Trophoblast cell (in vitro differentiated cells and primary cell): ENCODE measurements around the gene ANKMY2.
A peak's percentile ranks its signal among the peaks of the same experiment; 100 is the strongest.

ENCODE experiments used
- DNase-seq, 2 donors: peaks; one replicate each; pipeline ENCODE4 v3.0.0-alpha.2; 2016
- H2AFZ ChIP-seq: 2 replicates; pipeline ENCODE4 v1.6.1; 2013; ENCODE audit warnings: low read length, moderate library complexity, mild to moderate bottlenecking; ENCODE audit not compliant: insufficient read depth, poor library complexity
- H2AK5ac ChIP-seq: 2 replicates; pipeline ENCODE4 v1.6.1; 2013; ENCODE audit warnings: mild to moderate bottlenecking, low read length
- H2BK120ac ChIP-seq: 2 replicates; pipeline ENCODE4 v1.6.1; 2013; ENCODE audit warnings: low read length, mild to moderate bottlenecking, moderate library complexity; ENCODE audit not compliant: insufficient read depth, poor library complexity
- H2BK12ac ChIP-seq: 2 replicates; pipeline ENCODE4 v1.6.1; 2013; ENCODE audit warnings: mild to moderate bottlenecking, low read length, moderate library complexity
- H2BK5ac ChIP-seq: 2 replicates; pipeline ENCODE4 v1.6.1; 2013; ENCODE audit warnings: low read length, low read depth, moderate library complexity, mild to moderate bottlenecking; ENCODE audit not compliant: poor library complexity
- H3K14ac ChIP-seq: 2 replicates; pipeline ENCODE4 v1.6.1; 2013; ENCODE audit warnings: mild to moderate bottlenecking, low read length
- H3K18ac ChIP-seq: 2 replicates; pipeline ENCODE4 v1.6.1; 2013; ENCODE audit warnings: mild to moderate bottlenecking, low read length
- H3K23ac ChIP-seq: 2 replicates; pipeline ENCODE4 v1.6.1; 2013; ENCODE audit warnings: low read length
- H3K27ac ChIP-seq: 2 replicates; pipeline ENCODE4 v1.5.1; 2013; ENCODE audit warnings: low read depth, mild to moderate bottlenecking, inconsistent platforms, low read length, moderate library complexity
- H3K27me3 ChIP-seq: 2 replicates; pipeline ENCODE4 v1.6.1; 2013; ENCODE audit warnings: inconsistent platforms, mild to moderate bottlenecking, low read length, moderate library complexity; ENCODE audit not compliant: insufficient read depth
- H3K36me3 ChIP-seq, 2 experiments: 1 replicate in 1 of 2; 2 replicates in 1 of 2; pipeline ENCODE4 v1.6.1; 2013; ENCODE audit warnings: low read length in 2 of 2, mild to moderate bottlenecking in 2 of 2, moderate library complexity in 1 of 2; ENCODE audit not compliant: insufficient read depth in 2 of 2, control insufficient read depth in 1 of 2
- H3K4ac ChIP-seq: 2 replicates; pipeline ENCODE4 v1.6.1; 2013; ENCODE audit warnings: low read depth, mild to moderate bottlenecking, low read length, moderate library complexity
- H3K4me1 ChIP-seq, 2 experiments: 1 replicate in 1 of 2; 2 replicates in 1 of 2; pipeline ENCODE4 v1.6.1; 2013; ENCODE audit warnings: low read length in 2 of 2, mild to moderate bottlenecking in 2 of 2, moderate library complexity in 1 of 2; ENCODE audit not compliant: insufficient read depth in 2 of 2, control insufficient read depth in 1 of 2
- H3K4me2 ChIP-seq: 2 replicates; pipeline ENCODE4 v1.6.1; 2013; ENCODE audit warnings: inconsistent platforms, mild to moderate bottlenecking, low read length, moderate library complexity
- H3K4me3 ChIP-seq: 2 replicates; pipeline ENCODE4 v1.5.1; 2013; ENCODE audit warnings: mild to moderate bottlenecking, low read depth, low read length, inconsistent platforms
- H3K79me1 ChIP-seq: one replicate; pipeline ENCODE4 v1.6.1; 2013; ENCODE audit warnings: low read length
- H3K79me2 ChIP-seq: 2 replicates; pipeline ENCODE4 v1.6.1; 2013; ENCODE audit warnings: low read length, mild to moderate bottlenecking; ENCODE audit not compliant: control insufficient read depth, insufficient read depth, poor library complexity
- H3K9ac ChIP-seq: 2 replicates; pipeline ENCODE4 v1.6.1; 2013; ENCODE audit warnings: mild to moderate bottlenecking, low read length
- H3K9me3 ChIP-seq: 2 replicates; pipeline ENCODE4 v1.6.1; 2013; ENCODE audit warnings: low read depth, mild to moderate bottlenecking, control low read depth, inconsistent platforms, low read length; ENCODE audit not compliant: insufficient read depth
- H4K12ac ChIP-seq: 2 replicates; pipeline ENCODE4 v1.6.1; 2013; ENCODE audit warnings: low read depth, mild to moderate bottlenecking, low read length, moderate library complexity
- H4K8ac ChIP-seq: 2 replicates; pipeline ENCODE4 v1.6.1; 2013; ENCODE audit warnings: low read depth, mild to moderate bottlenecking, low read length, moderate library complexity
- H4K91ac ChIP-seq: one replicate; pipeline ENCODE4 v1.6.1; 2013; ENCODE audit warnings: low read depth, mild to moderate bottlenecking, low read length, moderate library complexity
- WGBS: extraction: QIAGEN DNeasy Blood & Tissue Kit; methylation state at CpG from one replicate; pipeline ENCODE4 v1.1.7; 2013; ENCODE audit warnings: missing lambda C conversion rate; ENCODE audit not compliant: insufficient read length, insufficient coverage; ENCODE audit errors: extremely low coverage; 5-methylcytosine and 5-hydroxymethylcytosine counted together

Gene ANKMY2

DNA sequence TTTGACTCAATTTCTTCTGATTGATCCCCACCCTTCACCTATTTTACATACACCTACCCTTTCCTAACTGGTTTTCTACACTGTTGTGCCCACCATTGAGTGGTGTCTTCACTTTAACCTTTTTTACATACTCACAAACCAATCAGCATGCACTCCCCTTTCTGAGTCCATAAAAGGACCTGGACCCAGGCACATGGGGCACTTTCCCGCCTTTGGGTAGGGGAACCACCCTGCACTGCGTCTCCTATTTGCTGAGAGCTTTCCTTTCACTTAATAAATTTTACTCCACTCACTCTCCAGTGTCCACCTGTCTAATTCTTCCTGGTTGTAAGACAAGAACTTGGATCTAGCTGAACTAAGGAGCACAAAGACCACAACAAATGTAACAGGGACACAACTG, 33.8 kb downstream of the ANKMY2 start:
- H3K23ac ChIP-seq: no peak overlapping the region
- no peak overlapping the region for H4K8ac ChIP-seq
- WGBS: no CpG with 5 or more reads among the region's 2 CpGs
- no peak for DNase-seq
- H3K18ac ChIP-seq: no peak overlapping the region
- no peak overlapping the region for H3K27ac ChIP-seq
- H3K9ac ChIP-seq: no peak overlapping the region
- H3K9me3 ChIP-seq: peaks cover 3% of the 10 kb centered on the region
- H3K79me1 ChIP-seq: no peaks in the 10 kb centered on the region
- H3K4ac ChIP-seq: no peak overlapping the region
- H3K14ac ChIP-seq: no peak overlapping the region
- H3K27me3 ChIP-seq: no peaks in the 10 kb centered on the region
- H2BK12ac ChIP-seq: no peak overlapping the region
- H2AFZ ChIP-seq: no peak overlapping the region
- H3K4me2 ChIP-seq: no peak overlapping the region
- no peak overlapping the region for H2BK120ac ChIP-seq
- no peak overlapping the region for H4K91ac ChIP-seq
- no peaks in the 10 kb centered on the region for H3K79me2 ChIP-seq
- peaks cover 11 to 14% of the 10 kb centered on the region in 2 experiments for H3K36me3 ChIP-seq
- H3K4me1 ChIP-seq: peaks cover 0 to 2% of the 10 kb centered on the region in 2 experiments
- no peak overlapping the region for H2AK5ac ChIP-seq
- H3K4me3 ChIP-seq: no peak overlapping the region
- H4K12ac ChIP-seq: no peak overlapping the region
- no peak overlapping the region for H2BK5ac ChIP-seq

DNA sequence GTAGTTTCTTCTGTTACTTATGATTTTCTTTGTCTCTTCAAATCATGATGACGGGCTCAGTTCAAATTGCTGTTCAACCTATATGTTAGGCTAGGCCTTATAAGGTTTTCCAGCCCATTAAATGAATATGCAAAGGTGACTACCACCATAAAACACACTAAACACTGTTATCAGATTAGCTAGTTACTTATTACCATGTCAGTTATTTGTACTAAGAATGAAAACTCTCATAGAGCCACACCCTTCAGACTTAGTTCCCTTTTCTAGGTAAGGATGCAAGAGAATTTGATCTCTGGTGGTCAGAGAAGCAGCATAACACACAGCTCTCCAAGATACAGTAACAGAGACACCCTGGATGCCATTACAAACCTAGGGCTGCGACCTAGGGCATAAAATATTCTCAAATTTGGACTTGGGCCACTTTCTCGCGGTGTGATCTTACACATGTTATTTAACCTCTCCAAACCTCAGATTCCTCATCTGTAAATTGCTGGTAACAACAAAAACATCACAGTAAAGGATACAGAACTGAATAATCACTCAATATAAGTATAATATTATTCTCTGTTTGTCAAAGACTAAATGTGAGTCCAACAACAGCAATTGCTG, 35.6 kb downstream of the ANKMY2 start:
- Histone ChIP-seq H3K4me3 (no peak overlapping the region), H3K79me2 (no peaks in the 10 kb centered on the region), H4K12ac (no peak overlapping the region), H3K4me1 (peaks cover 0 to 2% of the 10 kb centered on the region in 2 experiments), H2BK120ac (no peak overlapping the region), H4K91ac (no peak overlapping the region), H3K18ac (no peak overlapping the region), H3K4ac (no peak overlapping the region), H3K36me3 (peaks cover 7 to 9% of the 10 kb centered on the region in 2 experiments), H2AK5ac (no peak overlapping the region), H3K9ac (no peak overlapping the region), H3K9me3 (no peaks in the 10 kb centered on the region), H3K27ac (no peak overlapping the region), H3K79me1 (no peaks in the 10 kb centered on the region), H3K4me2 (no peak overlapping the region), H3K14ac (no peak overlapping the region), H4K8ac (no peak overlapping the region), H2BK5ac (no peak overlapping the region), H3K23ac (no peak overlapping the region), H3K27me3 (no peaks in the 10 kb centered on the region), H2BK12ac (no peak overlapping the region), H2AFZ (no peak overlapping the region)
- DNase-seq: no peak
- no CpG with 5 or more reads among the region's 4 CpGs for whole genome bisulfite sequencing

DNA sequence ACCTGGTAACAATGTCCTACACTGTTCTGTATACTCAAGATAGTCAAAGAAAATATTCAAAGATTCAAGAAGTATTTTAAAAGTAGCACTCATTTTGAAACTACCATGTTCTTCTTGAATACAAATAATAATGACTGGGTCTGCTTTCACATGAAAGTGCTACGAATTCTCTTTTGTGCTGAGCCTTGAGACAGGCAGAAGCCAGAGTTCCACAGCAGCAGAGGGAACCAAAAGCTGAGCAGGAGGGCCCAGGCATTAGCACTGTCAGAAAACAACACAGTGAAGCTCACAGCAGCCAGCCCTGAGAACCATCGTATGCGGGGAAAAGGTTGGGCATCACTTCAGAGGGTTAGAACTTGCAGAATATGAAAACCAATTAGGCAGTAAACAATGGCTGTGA, 38.9 kb downstream of the ANKMY2 start:
- H3K4me1 ChIP-seq: peaks cover 0 to 2% of the 10 kb centered on the region in 2 experiments
- H2BK120ac ChIP-seq: no peak overlapping the region
- no peak overlapping the region for H3K14ac ChIP-seq
- no peak overlapping the region for H2AK5ac ChIP-seq
- peaks cover 10 to 13% of the 10 kb centered on the region in 2 experiments for H3K36me3 ChIP-seq
- H2BK12ac ChIP-seq: no peak overlapping the region
- no peak overlapping the region for H2AFZ ChIP-seq
- no peak overlapping the region for H3K4me3 ChIP-seq
- H3K4me2 ChIP-seq: no peak overlapping the region
- H4K12ac ChIP-seq: no peak overlapping the region
- no peak overlapping the region for H3K18ac ChIP-seq
- no peak overlapping the region for H3K4ac ChIP-seq
- DNase-seq: no peak
- no peak overlapping the region for H2BK5ac ChIP-seq
- H4K91ac ChIP-seq: no peak overlapping the region
- no peak overlapping the region for H4K8ac ChIP-seq
- no peak overlapping the region for H3K23ac ChIP-seq
- H3K9ac ChIP-seq: no peak overlapping the region
- no peak overlapping the region for H3K27ac ChIP-seq
- no peaks in the 10 kb centered on the region for H3K27me3 ChIP-seq
- H3K79me2 ChIP-seq: no peaks in the 10 kb centered on the region
- H3K79me1 ChIP-seq: no peaks in the 10 kb centered on the region
- H3K9me3 ChIP-seq: peaks cover 2% of the 10 kb centered on the region
- WGBS: no CpG with 5 or more reads among the region's 3 CpGs

DNA sequence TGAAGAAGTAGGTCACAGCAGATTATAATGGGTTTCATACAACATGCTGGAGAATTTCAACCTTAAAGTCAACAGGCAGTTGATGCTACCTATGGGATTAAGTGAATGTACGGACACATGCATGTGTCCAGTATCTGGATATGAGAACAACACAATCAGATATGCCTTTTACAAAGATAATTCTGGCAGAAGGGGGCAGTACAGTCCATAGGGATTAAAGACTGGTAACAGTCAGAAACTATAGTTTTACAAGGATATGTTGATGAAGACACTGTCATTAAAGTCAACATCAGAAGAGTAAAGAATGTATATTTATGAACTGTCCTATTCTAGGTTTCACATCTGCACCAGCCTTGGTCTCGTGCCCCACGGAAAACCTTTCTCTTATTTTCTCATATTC, 41.5 kb downstream of the ANKMY2 start:
- no peak overlapping the region for H2BK120ac ChIP-seq
- no peak overlapping the region for H3K4me3 ChIP-seq
- no peak overlapping the region for H4K8ac ChIP-seq
- peaks cover 14 to 17% of the 10 kb centered on the region in 2 experiments for H3K36me3 ChIP-seq
- no peak overlapping the region for H2AFZ ChIP-seq
- no peaks in the 10 kb centered on the region for H3K27me3 ChIP-seq
- no peak overlapping the region for H3K9ac ChIP-seq
- H3K23ac ChIP-seq: no peak overlapping the region
- peaks cover 2% of the 10 kb centered on the region for H3K9me3 ChIP-seq
- no peak overlapping the region for H3K18ac ChIP-seq
- H3K14ac ChIP-seq: no peak overlapping the region
- H3K4me2 ChIP-seq: no peak overlapping the region
- WGBS: no CpG with 5 or more reads among the region's 3 CpGs
- no peak overlapping the region for H3K4ac ChIP-seq
- no peak overlapping the region for H4K12ac ChIP-seq
- peaks cover 0 to 2% of the 10 kb centered on the region in 2 experiments for H3K4me1 ChIP-seq
- no peaks in the 10 kb centered on the region for H3K79me1 ChIP-seq
- no peak overlapping the region for H4K91ac ChIP-seq
- DNase-seq: peak in 1 of 2 donors; percentile 53
- H2BK5ac ChIP-seq: no peak overlapping the region
- no peaks in the 10 kb centered on the region for H3K79me2 ChIP-seq
- H2AK5ac ChIP-seq: no peak overlapping the region
- no peak overlapping the region for H2BK12ac ChIP-seq
- no peak overlapping the region for H3K27ac ChIP-seq
